Mononuclear cell (primary cell): ENCODE data around the gene RHOT1. TPM values are rescaled to one million over a fixed set of nuclear protein-coding genes. Genes with fewer than 3 reads are reported as not detected.
"Not testable (repeated sequence)": the region's sequence is repeated elsewhere in the genome, so short reads cannot be mapped to it uniquely, and the experiment has no call there.

Source experiments
- H3K27me3 ChIP-seq: 2 replicates; pipeline ENCODE4 v1.6.0; 2011; ENCODE audit warnings: low read length, control low read depth; ENCODE audit not compliant: insufficient read depth
- H3K4me1 ChIP-seq: 2 replicates; pipeline ENCODE4 v1.5.1; 2011; ENCODE audit warnings: mild to moderate bottlenecking, low read length, control low read depth; ENCODE audit not compliant: insufficient read depth
- H3K4me3 ChIP-seq: 2 replicates; pipeline ENCODE4 v1.5.1; 2011; ENCODE audit warnings: mild to moderate bottlenecking, low read length, moderate library complexity
- H3K9me3 ChIP-seq: 2 replicates; pipeline ENCODE4 v1.5.1; 2011; ENCODE audit warnings: low read depth, mild to moderate bottlenecking, control low read depth, low read length
- total RNA-seq: library from RNA; depleted of rRNA; stranded (reverse); fragments of >200 nt; gene quantifications from one replicate; pipeline ENCODE4 v1.2.3, GENCODE V29; 2012

RHOT1 gene
- total RNA-seq, 1 donor, result 33.6 TPM

GRCh38 chr17:32139504-32139903 lies 2.8 kb upstream of the RHOT1 start:
- H3K4me1 ChIP-seq, result peaks cover 38% of the 10 kb centered on the region
- H3K4me3 ChIP-seq, H3K27me3 ChIP-seq, H3K9me3 ChIP-seq: not testable (repeated sequence)

GRCh38 chr17:32141258-32141657 lies 1.0 kb upstream of the RHOT1 start:
- no peaks in the 10 kb centered on the region for H3K27me3 ChIP-seq
- peaks cover 49% of the 10 kb centered on the region for H3K4me1 ChIP-seq
- H3K4me3 ChIP-seq, result no peak overlapping the region
- H3K9me3 ChIP-seq, result no peaks in the 10 kb centered on the region

DNA sequence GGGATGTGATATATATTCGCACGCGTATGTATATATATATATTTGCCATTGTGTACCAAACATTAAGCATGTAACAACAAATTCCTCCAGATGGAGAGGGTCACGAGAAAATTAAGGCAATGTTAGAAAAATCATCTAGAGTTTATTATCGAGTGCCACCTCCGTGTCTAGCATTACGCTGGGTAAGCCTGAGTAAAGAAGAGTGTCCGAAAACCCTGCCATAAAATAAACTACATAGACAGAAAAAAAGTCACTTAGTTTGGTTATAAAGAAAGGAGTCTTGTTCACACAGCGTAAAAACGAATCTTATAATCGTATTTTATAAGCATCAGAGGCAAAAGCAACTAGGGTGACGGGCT lies 644 bp upstream of the RHOT1 start:
- H3K4me3 ChIP-seq, result peak overlapping the region; percentile 86
- no peaks in the 10 kb centered on the region for H3K27me3 ChIP-seq
- no peaks in the 10 kb centered on the region for H3K9me3 ChIP-seq
- peaks cover 49% of the 10 kb centered on the region for H3K4me1 ChIP-seq

- H3K4me1 ChIP-seq, result peaks cover 49% of the 10 kb centered on the region
- H3K4me3 ChIP-seq, result peak overlapping the region; percentile 86
- no peaks in the 10 kb centered on the region for H3K27me3 ChIP-seq
- no peaks in the 10 kb centered on the region for H3K9me3 ChIP-seq
These were observed 690 bp downstream of the RHOT1 start for GRCh38 chr17:32142857-32143526.

- Histone ChIP-seq H3K4me1 (peaks cover 53% of the 10 kb centered on the region), H3K4me3 (peak overlapping the region; percentile 86), H3K9me3 (no peaks in the 10 kb centered on the region), H3K27me3 (no peaks in the 10 kb centered on the region)
These were observed 1.2 kb downstream of the RHOT1 start for GRCh38 chr17:32143527-32143870.

DNA sequence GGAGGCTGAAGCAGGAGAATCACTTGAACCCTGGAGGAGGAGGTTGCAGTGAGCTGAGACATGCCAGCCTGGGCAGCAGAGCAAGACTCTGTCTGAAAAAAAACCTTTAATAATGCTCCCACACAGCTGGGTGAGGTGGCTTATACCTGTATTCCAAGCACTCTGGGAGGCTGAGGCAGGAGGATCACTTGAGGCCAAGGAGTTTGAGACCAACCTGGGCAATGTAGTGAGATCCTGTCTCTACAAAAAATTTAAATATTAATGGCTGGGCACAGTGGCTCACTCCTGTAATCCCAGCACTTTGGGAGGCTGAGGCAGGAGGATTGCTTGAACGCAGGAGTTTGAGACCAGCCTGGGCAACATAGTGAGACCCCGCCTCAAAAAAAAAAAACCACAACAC lies 2.1 kb downstream of the RHOT1 start:
- not testable (repeated sequence) for H3K9me3 ChIP-seq, H3K27me3 ChIP-seq, H3K4me3 ChIP-seq
- H3K4me1 ChIP-seq, result peaks cover 47% of the 10 kb centered on the region

- Histone ChIP-seq H3K27me3 (no peaks in the 10 kb centered on the region), H3K4me1 (peaks cover 55% of the 10 kb centered on the region), H3K9me3 (no peaks in the 10 kb centered on the region), H3K4me3 (no peak overlapping the region)
These were observed 6.0 kb downstream of the RHOT1 start for GRCh38 chr17:32148351-32148750.

DNA sequence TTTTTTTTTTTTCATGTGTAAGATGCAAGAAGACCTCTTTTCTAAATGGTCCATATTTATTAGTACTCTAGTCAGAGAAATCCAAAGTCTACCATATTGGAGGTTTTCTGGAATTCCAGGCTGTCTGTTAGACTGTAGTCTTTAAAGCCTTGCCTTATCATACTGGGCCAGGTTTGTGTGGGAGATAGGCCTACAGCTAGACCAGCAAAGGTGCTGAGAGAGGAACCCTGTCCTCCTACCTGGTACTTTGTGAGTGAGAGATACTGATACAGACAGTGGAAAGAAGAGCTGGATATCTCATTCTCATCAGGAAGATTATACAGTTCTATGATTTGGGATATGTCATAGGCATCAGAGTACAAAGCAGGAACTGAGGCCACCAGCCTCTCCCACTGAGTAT lies 8.1 kb downstream of the RHOT1 start:
- H3K4me1 ChIP-seq, result peaks cover 39% of the 10 kb centered on the region
- no peak overlapping the region for H3K4me3 ChIP-seq
- H3K27me3 ChIP-seq, result no peaks in the 10 kb centered on the region
- no peaks in the 10 kb centered on the region for H3K9me3 ChIP-seq

DNA sequence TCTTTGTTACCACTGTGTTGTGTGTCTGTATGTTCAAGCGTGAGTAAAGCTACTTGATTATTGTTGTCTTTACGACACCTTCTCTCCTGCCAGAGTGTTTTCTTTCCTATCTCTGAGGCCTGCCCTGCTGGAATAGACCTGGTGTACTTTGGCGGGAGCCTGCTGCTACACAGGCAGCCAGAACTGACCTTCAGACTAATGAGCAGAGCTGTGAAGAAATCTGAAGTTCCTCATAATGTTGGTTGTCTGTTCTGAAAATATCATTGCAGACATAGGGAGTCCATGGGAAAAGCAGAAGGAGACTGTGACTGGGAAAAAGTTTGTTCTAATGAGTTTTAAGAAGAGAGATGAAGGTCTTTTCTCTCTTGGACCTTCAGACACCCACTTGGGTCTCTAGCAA lies 9.8 kb downstream of the RHOT1 start:
- no peaks in the 10 kb centered on the region for H3K9me3 ChIP-seq
- no peak overlapping the region for H3K4me3 ChIP-seq
- H3K27me3 ChIP-seq, result no peaks in the 10 kb centered on the region
- H3K4me1 ChIP-seq, result peaks cover 34% of the 10 kb centered on the region

DNA sequence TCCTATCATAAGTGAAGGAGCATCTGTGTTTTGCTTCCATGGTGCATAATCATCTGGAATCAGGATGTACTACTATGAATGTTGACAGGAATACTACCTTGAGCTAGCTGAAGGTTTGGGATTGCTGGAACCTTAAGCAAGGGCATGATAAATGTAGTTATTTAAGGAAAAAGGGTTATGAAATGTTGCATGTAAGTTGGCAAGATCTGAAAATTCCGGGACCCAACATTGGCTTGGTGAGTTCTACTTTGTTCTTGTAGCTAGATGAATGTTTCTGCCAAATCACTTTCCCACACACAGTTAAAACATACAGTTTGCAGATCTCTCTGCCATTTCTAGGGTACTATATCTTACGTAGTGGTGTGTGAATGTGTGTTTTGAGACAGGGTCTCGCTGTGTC lies 13.6 kb downstream of the RHOT1 start:
- no peaks in the 10 kb centered on the region for H3K27me3 ChIP-seq
- H3K4me1 ChIP-seq, result peaks cover 25% of the 10 kb centered on the region
- no peak overlapping the region for H3K4me3 ChIP-seq
- no peaks in the 10 kb centered on the region for H3K9me3 ChIP-seq

DNA sequence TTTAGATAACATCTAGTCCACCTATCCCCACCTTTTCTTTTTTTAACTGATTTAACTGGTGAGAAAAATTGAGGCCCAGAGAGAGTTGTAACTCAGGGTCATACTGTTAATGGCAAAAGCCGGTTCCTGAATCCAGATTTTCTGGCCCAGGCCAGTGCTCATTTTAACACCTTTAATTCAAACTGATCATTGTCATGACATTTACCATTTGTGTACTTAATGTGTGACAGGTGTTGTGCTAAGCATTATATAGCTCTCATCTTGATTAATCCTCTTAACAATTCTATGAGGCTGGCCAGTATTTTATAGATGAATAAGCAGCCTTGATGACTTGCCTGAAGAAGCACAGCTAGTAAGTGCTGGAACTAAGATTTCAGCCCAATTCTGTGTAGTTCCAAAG lies 14.4 kb downstream of the RHOT1 start:
- Histone ChIP-seq H3K9me3 (no peaks in the 10 kb centered on the region), H3K4me1 (peaks cover 18% of the 10 kb centered on the region), H3K4me3 (no peak overlapping the region), H3K27me3 (no peaks in the 10 kb centered on the region)

GRCh38 chr17:32157225-32157624 lies 14.9 kb downstream of the RHOT1 start:
- H3K9me3 ChIP-seq, result no peaks in the 10 kb centered on the region
- H3K4me1 ChIP-seq, result peaks cover 12% of the 10 kb centered on the region
- H3K27me3 ChIP-seq, result no peaks in the 10 kb centered on the region
- H3K4me3 ChIP-seq, result no peak overlapping the region

GRCh38 chr17:32158870-32159585 lies 16.7 kb downstream of the RHOT1 start:
- Histone ChIP-seq H3K9me3 (no peaks in the 10 kb centered on the region), H3K27me3 (no peaks in the 10 kb centered on the region), H3K4me1 (no peaks in the 10 kb centered on the region), H3K4me3 (no peak overlapping the region)

DNA sequence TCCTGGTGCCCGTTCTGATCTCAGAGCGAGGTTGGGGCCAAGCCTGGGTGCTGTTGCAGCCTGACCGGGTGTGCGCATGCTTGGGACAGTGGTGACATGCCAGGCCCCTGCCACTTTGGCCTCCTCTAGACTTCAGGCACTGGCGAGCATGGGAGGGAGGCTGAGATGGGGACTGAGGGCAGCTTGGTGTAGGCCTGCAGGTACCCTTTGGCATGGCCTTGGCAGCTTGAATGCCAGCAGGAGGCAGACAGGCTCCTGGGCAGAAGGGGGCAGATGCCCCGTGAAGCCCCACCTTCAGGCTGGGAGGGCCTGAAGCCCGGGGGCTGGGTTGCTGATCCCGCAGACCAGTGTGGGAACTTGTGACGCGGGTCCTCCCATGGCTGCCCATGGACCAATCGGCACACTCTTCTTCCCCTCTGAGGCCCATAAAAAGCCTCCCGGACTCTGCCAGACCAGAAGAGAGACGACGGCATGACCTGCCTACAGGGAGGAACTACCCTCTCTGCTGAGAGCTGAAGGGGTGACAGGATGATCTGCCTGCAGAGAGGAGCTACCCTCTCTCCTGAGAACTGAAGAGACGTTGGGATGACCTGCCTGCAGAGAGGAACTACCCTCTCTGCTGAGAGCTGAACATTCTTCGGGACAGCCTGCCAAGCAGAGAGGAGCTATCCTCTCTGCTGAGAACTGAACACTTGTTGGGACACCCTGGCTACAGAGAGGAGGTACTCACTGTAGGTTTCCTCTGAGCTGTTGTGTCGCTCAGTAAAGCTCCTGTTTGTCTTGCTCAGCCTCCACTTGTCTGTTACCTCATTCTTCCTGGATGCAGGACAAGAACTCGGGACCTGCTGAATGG lies 17.5 kb downstream of the RHOT1 start:
- H3K27me3 ChIP-seq, result no peaks in the 10 kb centered on the region
- H3K4me1 ChIP-seq, result no peaks in the 10 kb centered on the region
- H3K4me3 ChIP-seq, result no peak overlapping the region
- no peaks in the 10 kb centered on the region for H3K9me3 ChIP-seq

DNA sequence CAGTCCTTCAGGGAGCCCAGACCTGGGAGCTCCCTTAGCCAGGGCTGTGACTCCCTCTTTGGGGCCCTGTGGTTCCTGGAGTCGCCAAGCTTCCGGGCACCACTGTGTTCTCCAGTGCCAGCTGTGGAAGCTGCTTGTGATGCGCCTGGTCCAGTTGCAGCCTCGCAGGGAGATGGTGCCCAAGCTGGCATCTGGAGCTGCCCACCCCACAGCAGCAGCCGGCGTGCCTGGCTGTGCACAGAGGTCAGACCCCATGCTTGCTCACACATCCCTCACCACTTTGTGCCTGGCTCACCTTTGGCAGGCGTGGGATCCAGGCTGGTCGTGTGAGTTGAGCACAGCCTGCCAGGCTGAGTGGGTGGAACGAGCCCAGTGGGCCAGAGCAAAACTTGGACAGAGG lies 18.2 kb downstream of the RHOT1 start:
- Histone ChIP-seq H3K27me3 (no peaks in the 10 kb centered on the region), H3K4me3 (no peak overlapping the region), H3K4me1 (no peaks in the 10 kb centered on the region), H3K9me3 (no peaks in the 10 kb centered on the region)
